ENCODE results near the gene ASCL3. TPM values are rescaled to one million over a fixed set of nuclear protein-coding genes. Genes with fewer than 3 reads are reported as not detected.
A peak's percentile ranks its signal among the peaks of the same experiment; 100 is the strongest.
"Not testable (repeated sequence)": the region's sequence is repeated elsewhere in the genome, so short reads cannot be mapped to it uniquely, and the experiment has no call there.

Gene ASCL3
- not detected in 2 replicates for total RNA-seq
- not detected in 2 replicates for polyA plus RNA-seq

GRCh38 chr11:8942518-8943066 lies at the start of gene ASCL3:
TSS of gene ASCL3 (minus strand) at chr11:8943016. CDS start at chr11:8938161, 4,855 bp downstream.
- DNase-seq (ENCODE audit: low read depth in 1 of 2, low spot score in 1 of 2): no peak
- TF ChIP-seq CTCF (IDR thresholded peaks at IDR 0.05; ENCODE audit: low read depth, low read length): no peak
- no peaks in the 10 kb centered on the region for H3K4me1 ChIP-seq (ENCODE audit: low read depth)
- no peaks in the 10 kb centered on the region for H3K9me3 ChIP-seq (ENCODE audit: low read depth)
- no peak within 1 kb of the TSS for H3K27ac ChIP-seq
- H3K27me3 ChIP-seq: no peaks in the 10 kb centered on the region
- H3K36me3 ChIP-seq: peaks cover 4% of the 10 kb centered on the region
- H3K4me3 ChIP-seq: no peak within 1 kb of the TSS

GRCh38 chr11:8989453-8989852 lies 46.6 kb upstream of the ASCL3 start:
- no peak for TF ChIP-seq CTCF (IDR thresholded peaks at IDR 0.05; ENCODE audit: low read depth, low read length)
- no peaks in the 10 kb centered on the region for H3K4me1 ChIP-seq (ENCODE audit: low read depth)
- H3K27ac ChIP-seq: no peak overlapping the region
- H3K9me3 ChIP-seq (ENCODE audit: low read depth): no peaks in the 10 kb centered on the region
- DNase-seq (ENCODE audit: low read depth in 1 of 2, low spot score in 1 of 2): peak in 1 of 2 donors; percentile 60
- H3K36me3 ChIP-seq: no peaks in the 10 kb centered on the region
- no peak overlapping the region for H3K4me3 ChIP-seq
- peaks cover 6% of the 10 kb centered on the region for H3K27me3 ChIP-seq

GRCh38 chr11:8988329-8989234 lies 45.8 kb upstream of the ASCL3 start:
- Histone ChIP-seq H3K27me3 (no peaks in the 10 kb centered on the region), H3K4me1 (ENCODE audit: low read depth) (no peaks in the 10 kb centered on the region), H3K27ac (no peak overlapping the region), H3K4me3 (no peak overlapping the region), H3K36me3 (no peaks in the 10 kb centered on the region), H3K9me3 (ENCODE audit: low read depth) (no peaks in the 10 kb centered on the region)
- TF ChIP-seq CTCF (IDR thresholded peaks at IDR 0.05; ENCODE audit: low read depth, low read length): no peak
- DNase-seq (ENCODE audit: low read depth in 1 of 2, low spot score in 1 of 2): peak in 1 of 2 donors; percentile 15

- TF ChIP-seq CTCF (IDR thresholded peaks at IDR 0.05; ENCODE audit: low read depth, low read length): no peak
- Histone ChIP-seq H3K4me1 (ENCODE audit: low read depth) (no peaks in the 10 kb centered on the region), H3K27ac (no peak overlapping the region), H3K9me3 (ENCODE audit: low read depth) (no peaks in the 10 kb centered on the region), H3K36me3 (no peaks in the 10 kb centered on the region), H3K27me3 (no peaks in the 10 kb centered on the region), H3K4me3 (no peak overlapping the region)
- no peak for DNase-seq (ENCODE audit: low read depth in 1 of 2, low spot score in 1 of 2)
Observed at GRCh38 chr11:8987446-8987845, 44.6 kb upstream of the ASCL3 start.

- H3K27ac ChIP-seq; H3K9me3 ChIP-seq (ENCODE audit: low read depth); H3K27me3 ChIP-seq; H3K4me3 ChIP-seq; DNase-seq (ENCODE audit: low read depth in 1 of 2, low spot score in 1 of 2); H3K4me1 ChIP-seq (ENCODE audit: low read depth); H3K36me3 ChIP-seq: not testable (repeated sequence)
Observed at GRCh38 chr11:8986772-8987171, 44.0 kb upstream of the ASCL3 start.

GRCh38 chr11:8985462-8985861 lies 42.6 kb upstream of the ASCL3 start:
- Histone ChIP-seq H3K36me3 (no peaks in the 10 kb centered on the region), H3K4me3 (no peak overlapping the region), H3K27me3 (no peaks in the 10 kb centered on the region), H3K4me1 (ENCODE audit: low read depth) (no peaks in the 10 kb centered on the region), H3K9me3 (ENCODE audit: low read depth) (no peaks in the 10 kb centered on the region), H3K27ac (no peak overlapping the region)
- TF ChIP-seq CTCF (IDR thresholded peaks at IDR 0.05; ENCODE audit: low read depth, low read length): no peak
- DNase-seq (ENCODE audit: low read depth in 1 of 2, low spot score in 1 of 2): no peak
